Aorta (tissue), 5 donors: ENCODE measurements around the gene BPHL. TPM values are rescaled to one million over a fixed set of nuclear protein-coding genes. Genes with fewer than 3 reads are reported as not detected.
A peak's percentile ranks its signal among the peaks of the same experiment; 100 is the strongest.
"Not testable (repeated sequence)": the region's sequence is repeated elsewhere in the genome, so short reads cannot be mapped to it uniquely, and the experiment has no call there.

ENCODE experiments used
- ATAC-seq: fragments of 200-7000 bp; cut with Tn5 transposase; one replicate; pipeline ENCODE4 v1.9.1; 2022; ENCODE audit warnings: moderate library complexity; ENCODE audit not compliant: low FRiP score
- DNase-seq, 2 donors: peaks; one replicate each; pipeline ENCODE4 v3.0.0-alpha.2; 2020
- H3K27ac ChIP-seq, 2 donors: one replicate each; pipeline ENCODE4 v1.5.1; 2013; ENCODE audit warnings: low read length in 2 of 2, mild to moderate bottlenecking in 2 of 2, moderate library complexity in 2 of 2, control low read depth in 1 of 2, inconsistent platforms in 1 of 2, low read depth in 1 of 2
- H3K27me3 ChIP-seq, 2 donors: one replicate each; pipeline ENCODE4 v1.6.1; 2013; ENCODE audit warnings: control low read depth in 1 of 2, low read length in 1 of 2, mild to moderate bottlenecking in 1 of 2, moderate library complexity in 1 of 2; ENCODE audit not compliant: insufficient read depth in 2 of 2, control insufficient read depth in 1 of 2
- H3K36me3 ChIP-seq, 2 donors: one replicate each; pipeline ENCODE4 v1.6.1; 2013; ENCODE audit warnings: control low read depth in 1 of 2, low read length in 1 of 2, mild to moderate bottlenecking in 1 of 2; ENCODE audit not compliant: insufficient read depth in 2 of 2, control insufficient read depth in 1 of 2
- H3K4me1 ChIP-seq, 2 donors: one replicate each; pipeline ENCODE4 v1.6.1; 2013; ENCODE audit warnings: low read length in 2 of 2, control low read depth in 1 of 2, mild to moderate bottlenecking in 1 of 2, moderate library complexity in 1 of 2; ENCODE audit not compliant: insufficient read depth in 2 of 2, control insufficient read depth in 1 of 2
- H3K4me3 ChIP-seq, 2 donors: one replicate each; pipeline ENCODE4 v1.5.1; 2013; ENCODE audit warnings: low read length in 2 of 2, control low read depth in 1 of 2, mild to moderate bottlenecking in 1 of 2
- H3K9me3 ChIP-seq: one replicate; pipeline ENCODE4 v1.6.1; 2013; ENCODE audit warnings: mild to moderate bottlenecking, low read length; ENCODE audit not compliant: control insufficient read depth
- WGBS, 2 donors: extraction: QIAGEN DNeasy Blood & Tissue Kit; methylation state at CpG; one replicate each; pipeline ENCODE4 v1.1.7; 2013; 5-methylcytosine and 5-hydroxymethylcytosine counted together
- intact Hi-C, 2 donors: fragments of 100-400 bp; cut with DNase I; formaldehyde crosslinking; loops; one replicate each; pipeline versions ENCODE4 v1.14.2 to v1.15.0; 2022
- polyA plus RNA-seq, 2 donors: library from polyadenylated mRNA; stranded (reverse); fragments of 200-250 nt; gene quantifications; one replicate each; pipeline ENCODE4 v1.2.3, GENCODE V29; 2013
- total RNA-seq, 2 donors: library from RNA; stranded (reverse); fragmentation: NEBNext Ultra II Directional; extraction: Animal tissue kit (Norgen Biotek cat#: 25700); gene quantifications; one replicate each; pipeline ENCODE4 v1.2.1, GENCODE V29; 2021
- donor health status: healthy with polysubstance abuse.
- donor health status: Bipolar disorder and iron deficiency.
- donor health status: DM: no; HTN: no; CAD: no.
- donor health status: DM: no; HTN: no; CAD: no.
- donor health status: DM: yes; HTN: yes; CAD: no.

BPHL gene
- total and polyA plus RNA-seq, 4 donors = 6.4 to 18.7 (median 15.4) TPM

DNA sequence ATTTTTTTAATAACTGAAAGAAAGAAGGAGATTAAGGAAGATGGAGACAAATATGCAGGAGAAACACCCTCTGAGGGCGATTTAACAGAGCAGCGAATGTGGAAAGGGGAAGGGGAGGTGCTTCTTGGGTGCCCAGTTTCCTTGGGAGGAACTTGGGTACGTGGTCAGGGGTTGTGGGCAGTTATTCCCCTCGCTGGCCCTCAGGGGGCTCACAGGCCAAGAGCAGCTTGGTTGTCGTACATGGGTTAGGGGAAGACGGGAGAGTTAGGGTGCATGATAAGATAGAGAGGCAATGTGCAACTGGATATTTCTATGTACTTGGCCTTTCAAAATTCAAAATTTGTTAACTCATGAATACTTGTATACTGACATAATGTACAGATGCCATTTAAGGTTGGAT is 45.9 kb downstream of the BPHL start:
- H3K4me1 ChIP-seq = no peaks in the 10 kb centered on the region
- DNase-seq (no peak), ATAC-seq (no peak)
- 94 to 95% methylated on average over 6 of the region's 6 CpGs for WGBS, 2 donors
- intact Hi-C loops = loop anchor here in 1 of 2 donors (5.0 kb wide), 1 partner anchor 68 kb away; no protein-coding TSS in a partner anchor
- H3K36me3 ChIP-seq = no peaks in the 10 kb centered on the region
- H3K27ac ChIP-seq = no peak overlapping the region
- H3K9me3 ChIP-seq = no peaks in the 10 kb centered on the region
- H3K4me3 ChIP-seq = no peak overlapping the region
- H3K27me3 ChIP-seq = no peaks in the 10 kb centered on the region

DNA sequence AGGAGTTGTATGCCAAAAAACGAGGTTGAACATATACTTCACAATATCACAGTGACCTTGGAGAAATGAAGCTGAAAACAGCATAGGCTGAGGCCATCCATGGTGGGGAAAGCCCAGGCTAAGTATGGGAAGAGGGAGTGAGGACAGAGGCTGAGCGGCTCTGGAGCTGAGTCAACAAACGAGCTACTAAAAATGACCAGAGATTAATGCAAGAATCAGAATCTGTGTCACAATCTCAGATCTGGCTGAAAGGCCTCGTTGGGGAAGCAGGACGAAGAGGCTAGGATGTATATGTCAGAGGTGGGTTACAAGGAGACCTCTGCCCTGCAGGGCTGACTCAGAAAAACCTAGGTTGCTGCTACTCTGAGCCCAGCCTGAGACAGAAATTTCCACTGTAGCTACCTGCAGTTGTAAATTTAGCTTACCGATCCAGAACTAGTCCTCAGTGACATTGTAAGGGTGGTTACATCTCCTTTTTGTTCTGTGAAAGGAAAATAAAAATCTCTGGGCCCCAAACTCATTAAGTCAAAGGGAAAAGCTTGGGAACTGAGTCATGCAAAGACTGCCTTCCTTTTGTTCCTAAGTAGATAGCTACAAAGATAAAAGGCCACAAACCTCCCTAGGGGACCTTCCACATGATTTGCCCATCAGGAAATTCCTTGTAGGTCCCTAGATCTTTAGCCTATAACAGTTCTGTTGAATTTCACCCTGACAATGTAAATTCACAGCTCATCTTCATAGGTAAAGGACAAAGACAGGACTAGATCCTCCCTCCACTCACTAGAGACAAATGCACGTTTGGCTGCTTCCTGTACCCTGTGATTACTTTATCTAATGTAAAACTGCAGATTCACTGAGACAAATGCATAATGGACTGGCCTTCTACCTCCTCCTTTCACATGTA is 47.4 kb downstream of the BPHL start:
- no peak for ATAC-seq
- Histone ChIP-seq H3K4me3 (no peak overlapping the region), H3K36me3 (no peaks in the 10 kb centered on the region), H3K27me3 (no peaks in the 10 kb centered on the region), H3K4me1 (no peaks in the 10 kb centered on the region), H3K27ac (no peak overlapping the region), H3K9me3 (no peaks in the 10 kb centered on the region)
- no peak for DNase-seq
- intact Hi-C loops = loop anchor here in 1 of 2 donors (5.0 kb wide), 1 partner anchor 41 kb away; no protein-coding TSS in a partner anchor
- WGBS, 2 donors = 74 to 78% methylated on average over 7 of the region's 7 CpGs

DNA sequence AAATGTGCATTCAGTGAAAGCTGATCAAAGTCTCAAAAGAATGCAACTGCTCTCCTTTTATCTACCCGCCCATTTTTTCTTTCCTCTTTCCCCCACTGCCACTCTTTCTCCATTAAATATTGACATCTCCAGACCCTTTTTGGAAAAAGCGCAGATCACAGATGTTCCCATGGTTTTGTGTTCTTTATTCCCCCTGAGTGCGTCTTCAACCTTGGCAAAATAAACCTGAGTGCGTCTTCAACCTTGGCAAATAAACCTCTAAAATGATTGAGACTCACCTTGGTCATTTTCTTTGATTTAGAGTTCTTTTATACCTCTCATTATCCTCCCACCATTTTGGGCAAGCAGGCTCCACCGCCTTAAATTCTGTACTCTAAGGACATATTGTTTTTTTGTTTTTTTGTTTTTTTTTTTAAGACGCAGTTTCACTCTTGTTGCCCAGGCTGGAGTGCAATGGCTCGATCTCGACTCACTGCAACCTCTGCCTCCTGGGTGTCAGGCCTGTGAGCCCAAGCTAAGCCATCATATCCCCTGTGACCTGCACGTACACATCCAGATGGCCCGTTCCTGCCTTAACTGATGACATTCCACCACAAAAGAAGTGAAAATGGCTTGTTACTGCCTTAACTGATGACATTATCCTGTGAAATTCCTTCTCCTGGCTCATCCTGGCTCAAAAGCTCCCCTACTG is 48.2 kb downstream of the BPHL start:
- not testable (repeated sequence) for H3K4me1 ChIP-seq, H3K4me3 ChIP-seq, ATAC-seq, H3K36me3 ChIP-seq, H3K27me3 ChIP-seq, H3K9me3 ChIP-seq, H3K27ac ChIP-seq, DNase-seq
- intact Hi-C loops = loop anchor here in 1 of 2 donors (5.0 kb wide), 1 partner anchor 41 kb away; no protein-coding TSS in a partner anchor
- WGBS, 2 donors = 95 to 98% methylated on average over 10 of the region's 10 CpGs

DNA sequence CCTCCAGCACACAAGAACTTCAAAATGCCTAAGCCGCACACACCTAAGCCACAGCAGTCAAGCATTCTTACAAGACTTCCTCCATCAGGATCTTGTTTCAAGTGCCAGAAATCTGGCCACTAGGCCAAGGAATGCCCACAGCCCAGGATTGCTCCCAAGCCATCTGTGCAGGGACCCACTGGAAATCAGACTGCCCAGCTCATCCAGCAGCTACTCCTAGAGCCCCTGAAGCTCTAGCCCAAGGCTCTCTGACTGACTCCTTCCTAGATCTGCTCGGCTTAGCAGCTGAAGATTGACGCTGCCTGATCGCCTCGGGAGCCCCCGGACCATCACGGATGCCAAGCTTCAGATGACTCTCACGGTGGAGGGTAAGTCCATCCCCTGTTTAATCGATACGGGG is 49.5 kb downstream of the BPHL start:
- H3K4me3 ChIP-seq, H3K36me3 ChIP-seq, ATAC-seq, H3K4me1 ChIP-seq, H3K27me3 ChIP-seq, H3K9me3 ChIP-seq, DNase-seq, H3K27ac ChIP-seq: not testable (repeated sequence)
- WGBS, 2 donors = 96% methylated on average over 10 of the region's 10 CpGs
- intact Hi-C loops = loop anchor here in 1 of 2 donors (5.0 kb wide), 1 partner anchor 39 kb away; no protein-coding TSS in a partner anchor

DNA sequence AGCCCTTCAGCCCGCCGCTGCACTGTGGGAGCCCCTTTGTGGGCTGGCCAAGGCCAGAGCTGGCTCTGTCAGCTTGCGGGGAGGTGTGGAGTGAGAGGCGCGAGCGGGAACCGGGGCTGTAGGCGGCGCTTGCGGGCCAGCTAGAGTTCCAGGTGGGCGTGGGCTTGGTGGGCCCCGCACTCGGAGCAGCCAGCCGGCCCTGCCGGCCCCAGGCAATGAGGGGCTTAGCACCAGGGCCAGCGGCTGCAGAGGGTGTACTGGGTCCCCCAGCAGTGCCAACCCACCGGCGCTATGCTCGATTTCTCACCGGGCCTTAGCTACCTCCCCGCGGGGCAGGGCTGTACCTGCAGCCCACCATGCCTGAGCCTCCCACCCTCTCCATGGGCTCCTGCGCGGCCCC is 52.2 kb downstream of the BPHL start:
- H3K4me3 ChIP-seq, ATAC-seq, intact Hi-C loops, H3K36me3 ChIP-seq, H3K4me1 ChIP-seq, H3K27me3 ChIP-seq, H3K9me3 ChIP-seq, DNase-seq, H3K27ac ChIP-seq: not testable (repeated sequence)
- 92 to 97% methylated on average over 24 of the region's 24 CpGs for WGBS, 2 donors

DNA sequence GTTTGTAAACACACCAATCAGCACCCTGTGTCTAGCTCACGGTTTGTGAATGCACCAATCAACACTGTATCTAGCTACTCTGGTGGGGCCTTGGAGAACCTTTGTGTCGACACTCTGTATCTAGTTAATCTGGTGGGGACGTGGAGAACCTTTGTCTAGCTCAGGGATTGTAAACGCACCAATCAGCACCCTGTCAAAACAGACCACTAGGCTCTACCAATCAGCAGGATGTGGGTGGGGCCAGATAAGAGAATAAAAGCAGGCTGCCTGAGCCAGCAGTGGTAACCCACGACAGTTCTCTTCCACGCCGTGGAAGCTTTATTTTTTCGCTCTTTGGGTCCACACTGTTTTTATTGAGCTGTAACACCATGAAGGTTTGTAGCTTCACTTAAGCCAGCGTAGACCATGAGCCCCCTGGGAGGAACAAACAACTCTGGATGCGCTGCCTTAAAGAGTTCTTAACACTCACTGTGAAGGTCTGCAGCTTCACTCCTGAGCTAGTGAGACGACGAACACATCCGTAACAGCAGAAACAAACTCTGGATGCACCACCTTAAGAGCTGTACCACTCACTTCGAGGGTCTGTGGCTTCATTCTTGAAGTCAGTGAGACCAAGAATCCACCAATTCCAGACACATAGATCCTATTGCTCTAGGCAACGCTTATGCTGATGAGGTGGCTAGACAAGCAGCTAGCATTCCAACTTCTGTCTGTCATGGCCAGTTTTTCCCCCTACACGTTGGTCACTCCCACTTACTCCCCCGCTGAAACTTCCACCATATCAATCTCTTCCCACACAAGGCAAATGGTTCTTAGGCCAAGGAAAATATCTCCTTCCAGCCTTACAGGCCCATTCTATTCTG is 53.0 kb downstream of the BPHL start:
- H3K9me3 ChIP-seq, ATAC-seq, intact Hi-C loops, H3K4me3 ChIP-seq, H3K36me3 ChIP-seq, H3K27me3 ChIP-seq, H3K4me1 ChIP-seq: not testable (repeated sequence)
- H3K27ac ChIP-seq = peak overlapping the region in 1 of 2 donors; percentile 11
- WGBS, 2 donors = 47 to 55% methylated on average over 17 of the region's 17 CpGs
- DNase-seq = peak in 1 of 2 donors; percentile 52

DNA sequence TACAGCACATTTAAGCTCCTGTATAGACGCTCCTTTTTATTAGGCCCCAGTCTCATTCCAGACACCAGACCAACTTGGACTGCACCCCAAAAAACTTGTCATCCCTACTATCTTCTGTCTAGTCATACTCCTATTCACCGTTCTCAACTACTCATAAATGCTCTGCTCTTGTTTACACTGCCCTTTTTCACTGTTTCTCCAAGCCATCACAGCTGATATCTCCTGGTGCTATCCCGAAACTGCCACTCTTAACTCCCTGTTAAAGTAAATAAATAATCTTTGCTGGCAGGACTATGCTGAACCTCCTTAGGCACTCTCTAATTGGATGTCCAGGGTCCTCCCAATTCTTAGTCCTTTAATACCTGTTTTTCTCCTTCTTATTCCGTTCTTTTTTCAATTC is 54.3 kb downstream of the BPHL start:
- not testable (repeated sequence) for H3K4me1 ChIP-seq

DNA sequence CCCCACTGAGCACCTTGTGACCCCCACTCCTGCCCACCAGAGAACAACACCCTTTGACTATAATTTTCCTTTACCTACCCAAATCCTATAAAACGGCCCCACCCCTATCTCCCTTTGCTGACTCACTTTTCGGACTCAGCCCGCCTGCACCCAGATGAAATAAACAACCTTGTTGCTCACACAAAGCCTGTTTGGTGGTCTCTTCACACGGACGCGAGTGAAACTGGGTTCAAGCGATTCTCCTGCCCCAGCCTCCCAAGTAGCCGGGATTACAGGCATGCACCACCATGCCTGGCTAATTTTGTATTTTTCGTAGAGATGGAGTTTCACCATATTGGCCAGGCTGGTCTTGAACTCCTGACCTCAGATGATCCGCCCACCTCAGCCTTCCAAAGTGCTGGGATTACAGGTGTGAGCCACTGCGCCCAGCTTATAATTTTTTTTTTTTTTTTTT is 55.2 kb downstream of the BPHL start:
- intact Hi-C loops, H3K4me1 ChIP-seq, H3K9me3 ChIP-seq, DNase-seq, H3K36me3 ChIP-seq, H3K27ac ChIP-seq, H3K4me3 ChIP-seq, ATAC-seq, H3K27me3 ChIP-seq: not testable (repeated sequence)
- WGBS, 2 donors = 96 to 97% methylated on average over 11 of the region's 11 CpGs

More for the DNA sequence above, 54.3 kb downstream of the BPHL start:
- H3K9me3 ChIP-seq, intact Hi-C loops, H3K4me3 ChIP-seq, H3K36me3 ChIP-seq, H3K27ac ChIP-seq, ATAC-seq, DNase-seq, H3K27me3 ChIP-seq: not testable (repeated sequence)
- 79 to 88% methylated on average over 4 of the region's 4 CpGs for WGBS, 2 donors
